Mammary epithelial cell (primary cell): ENCODE measurements around the gene SP4.

Experiments
- EZH2 ChIP-seq: IDR thresholded peaks from 2 replicates; pipeline ENCODE4 v1.6.1; 2012; ENCODE audit warnings: low read length, inconsistent platforms, borderline replicate concordance
- TF ChIP-seq, protein P1 (sequence below), 2 donors: IDR thresholded peaks in 1 of 2; conservative IDR thresholded peaks in 1 of 2; 2 replicates each; pipeline ENCODE4 v1.5.1; 2011 to 2012; ENCODE audit warnings: inconsistent platforms in 2 of 2, low read length in 2 of 2, mild to moderate bottlenecking in 2 of 2, control low read depth in 1 of 2, low read depth in 1 of 2; ENCODE audit not compliant: insufficient read depth in 1 of 2; ENCODE audit errors: extremely low read depth in 1 of 2

DNA sequence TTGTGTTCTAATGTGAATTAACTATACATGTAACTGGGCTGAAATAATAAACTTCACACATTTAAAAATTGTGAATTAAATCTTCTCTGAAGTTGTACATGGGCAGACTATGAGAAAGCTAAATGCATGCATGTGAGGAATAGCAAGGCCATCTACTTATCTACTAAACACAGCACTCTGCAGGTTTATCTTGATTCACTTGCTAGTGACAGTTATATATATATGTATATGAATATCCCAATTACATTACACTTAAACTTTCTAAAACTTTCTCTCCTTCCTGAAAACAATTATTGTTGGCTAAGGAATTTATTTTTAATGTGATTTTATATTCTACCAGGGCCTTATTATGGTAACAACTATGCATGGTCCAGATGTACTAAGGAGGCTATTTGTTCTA lies 5.1 kb upstream of the SP4 start:
- TF ChIP-seq, protein P1, sequence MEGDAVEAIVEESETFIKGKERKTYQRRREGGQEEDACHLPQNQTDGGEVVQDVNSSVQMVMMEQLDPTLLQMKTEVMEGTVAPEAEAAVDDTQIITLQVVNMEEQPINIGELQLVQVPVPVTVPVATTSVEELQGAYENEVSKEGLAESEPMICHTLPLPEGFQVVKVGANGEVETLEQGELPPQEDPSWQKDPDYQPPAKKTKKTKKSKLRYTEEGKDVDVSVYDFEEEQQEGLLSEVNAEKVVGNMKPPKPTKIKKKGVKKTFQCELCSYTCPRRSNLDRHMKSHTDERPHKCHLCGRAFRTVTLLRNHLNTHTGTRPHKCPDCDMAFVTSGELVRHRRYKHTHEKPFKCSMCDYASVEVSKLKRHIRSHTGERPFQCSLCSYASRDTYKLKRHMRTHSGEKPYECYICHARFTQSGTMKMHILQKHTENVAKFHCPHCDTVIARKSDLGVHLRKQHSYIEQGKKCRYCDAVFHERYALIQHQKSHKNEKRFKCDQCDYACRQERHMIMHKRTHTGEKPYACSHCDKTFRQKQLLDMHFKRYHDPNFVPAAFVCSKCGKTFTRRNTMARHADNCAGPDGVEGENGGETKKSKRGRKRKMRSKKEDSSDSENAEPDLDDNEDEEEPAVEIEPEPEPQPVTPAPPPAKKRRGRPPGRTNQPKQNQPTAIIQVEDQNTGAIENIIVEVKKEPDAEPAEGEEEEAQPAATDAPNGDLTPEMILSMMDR (conservative IDR thresholded peaks at IDR 0.05 in 1 of 2, IDR thresholded peaks at IDR 0.05 in 1 of 2; ENCODE audit: extremely low read depth in 1 of 2, insufficient read depth in 1 of 2, low read depth in 1 of 2, low read length in 2 of 2): no peak
- TF ChIP-seq EZH2: no peak
